NCI-H2196 (cell line): Measurements from ENCODE around the gene KRT13.

Source experiments
- DNase-seq: peaks from one replicate; lab custom pipeline; 2025; ENCODE audit not compliant: unreplicated experiment; lab: John Stamatoyannopoulos, UW

KRT13 gene

GRCh38 chr17:41520821-41521521, 15.6 kb upstream of the KRT13 start:
- DNase-seq = peak; percentile 67

GRCh38 chr17:41519501-41520224, 14.3 kb upstream of the KRT13 start:
- peak; percentile 57 for DNase-seq

- DNase-seq = peak; percentile 16
Observed at GRCh38 chr17:41518789-41519449, 13.5 kb upstream of the KRT13 start, which contains the start of gene KRT15. Gene KRT15, minus strand, starts transcription at chr17:41518890. Its CDS starts 63 bp downstream, at chr17:41518827.

DNA sequence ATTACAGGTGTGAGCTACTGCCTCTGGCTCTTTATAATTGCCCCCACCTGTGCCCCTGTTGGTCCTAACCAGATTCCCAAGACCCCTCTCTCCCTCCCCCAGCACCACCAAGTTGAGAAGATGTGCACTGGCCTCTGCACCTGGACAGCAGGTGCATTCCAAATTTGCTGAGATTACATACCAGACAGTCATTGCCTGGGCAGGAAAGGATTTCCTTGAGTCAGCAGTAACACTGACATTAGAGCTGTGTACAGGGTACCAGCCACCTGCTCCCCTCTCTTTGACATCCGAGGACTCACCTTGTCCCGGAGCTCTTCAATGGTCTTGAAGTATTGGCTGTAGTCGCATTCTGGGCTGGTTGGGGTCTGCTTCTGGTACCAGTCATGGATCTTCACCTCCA, 12.6 kb upstream of the KRT13 start:
- DNase-seq = no peak

DNA sequence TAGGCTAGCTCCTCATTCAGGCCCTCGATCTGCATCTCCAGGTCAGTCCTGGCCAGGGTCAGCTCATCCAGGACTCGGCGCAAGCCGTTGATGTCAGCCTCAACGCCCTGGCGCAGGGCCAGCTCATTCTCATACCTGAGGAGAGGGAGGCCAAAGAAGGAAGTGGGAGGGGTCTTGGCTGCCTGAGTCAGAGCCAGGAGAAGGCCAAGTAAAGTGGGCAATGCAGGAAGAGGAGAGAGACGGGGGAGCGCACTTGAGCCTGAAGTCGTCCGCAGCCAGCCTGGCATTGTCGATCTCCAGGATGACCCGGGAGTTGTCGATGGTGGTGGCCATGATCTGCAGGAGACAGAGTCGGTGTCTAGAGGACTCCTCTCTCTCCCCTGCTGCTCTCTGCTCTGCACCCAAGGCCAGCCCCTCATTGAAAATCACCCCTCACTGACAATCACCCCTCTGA, 11.4 kb upstream of the KRT13 start:
- DNase-seq = no peak

- DNase-seq = no peak
Observed at GRCh38 chr17:41516147-41516829, 10.9 kb upstream of the KRT13 start.

GRCh38 chr17:41513168-41513547, 7.7 kb upstream of the KRT13 start:
- DNase-seq = no peak

DNA sequence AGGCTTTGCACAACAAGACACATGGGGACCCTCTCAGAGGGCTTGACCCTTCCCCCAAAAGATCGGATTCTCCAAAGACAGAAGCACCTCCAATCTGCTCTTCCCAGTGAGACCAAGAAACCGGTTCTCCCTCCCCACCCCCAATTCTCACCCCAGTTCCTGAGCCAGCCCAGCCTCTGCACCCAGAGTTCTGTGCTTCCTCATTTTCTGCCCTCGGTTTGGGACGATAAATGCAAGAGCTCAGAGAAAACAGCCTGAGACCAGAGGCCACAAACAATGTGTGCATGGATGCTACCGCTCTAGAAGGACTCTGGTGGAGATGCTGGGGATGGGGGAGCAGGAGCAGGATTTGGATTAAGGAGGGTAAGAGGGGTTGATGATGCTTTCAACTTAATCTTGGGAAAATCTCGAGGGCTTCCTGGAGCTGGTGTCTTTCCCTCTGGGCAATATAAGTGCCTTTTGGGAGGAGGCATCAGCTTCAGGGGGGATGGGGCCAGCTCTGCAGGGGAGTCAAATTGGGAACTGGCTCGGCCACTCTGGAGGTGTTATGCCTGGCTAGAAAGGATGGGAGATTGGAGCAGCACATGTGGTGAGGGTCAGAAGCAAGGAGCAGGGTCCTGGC, 7.2 kb upstream of the KRT13 start:
- no peak for DNase-seq

GRCh38 chr17:41511716-41512115, 6.3 kb upstream of the KRT13 start:
- DNase-seq = no peak

- peak; percentile 9 for DNase-seq
Observed at GRCh38 chr17:41511116-41511515, 5.7 kb upstream of the KRT13 start.

GRCh38 chr17:41510251-41511065, 5.0 kb upstream of the KRT13 start:
- DNase-seq = no peak

DNA sequence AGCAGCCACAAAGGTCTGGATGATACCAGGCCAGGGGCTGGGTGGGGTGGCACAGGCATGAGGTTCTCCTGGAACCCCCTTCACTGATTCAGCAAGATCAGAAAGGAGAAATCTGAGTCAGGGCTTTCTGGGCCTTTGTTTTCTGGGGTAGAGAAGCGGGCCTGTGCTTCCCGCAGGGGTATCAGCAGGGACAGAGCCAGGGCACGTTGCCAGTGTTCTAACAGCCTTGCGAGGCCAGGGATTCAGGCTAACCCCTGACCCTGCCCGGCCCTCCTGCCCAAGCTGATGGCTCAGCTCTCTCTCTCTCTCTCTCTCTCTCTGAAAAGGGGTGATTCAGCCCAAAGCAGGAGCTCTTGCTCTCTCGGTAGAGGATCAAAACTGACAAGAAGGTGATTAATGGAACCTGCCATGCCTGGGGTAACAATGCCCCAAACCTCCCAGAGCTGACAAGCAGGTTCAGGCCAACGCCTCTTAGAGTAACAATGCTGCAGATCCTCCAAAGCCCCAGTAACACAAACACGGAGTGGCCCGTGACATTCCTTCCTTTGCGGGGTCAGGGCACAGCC, 2.0 kb upstream of the KRT13 start:
- DNase-seq = no peak

- no peak for DNase-seq
Observed at GRCh38 chr17:41505809-41506767, 676 bp upstream of the KRT13 start.

DNA sequence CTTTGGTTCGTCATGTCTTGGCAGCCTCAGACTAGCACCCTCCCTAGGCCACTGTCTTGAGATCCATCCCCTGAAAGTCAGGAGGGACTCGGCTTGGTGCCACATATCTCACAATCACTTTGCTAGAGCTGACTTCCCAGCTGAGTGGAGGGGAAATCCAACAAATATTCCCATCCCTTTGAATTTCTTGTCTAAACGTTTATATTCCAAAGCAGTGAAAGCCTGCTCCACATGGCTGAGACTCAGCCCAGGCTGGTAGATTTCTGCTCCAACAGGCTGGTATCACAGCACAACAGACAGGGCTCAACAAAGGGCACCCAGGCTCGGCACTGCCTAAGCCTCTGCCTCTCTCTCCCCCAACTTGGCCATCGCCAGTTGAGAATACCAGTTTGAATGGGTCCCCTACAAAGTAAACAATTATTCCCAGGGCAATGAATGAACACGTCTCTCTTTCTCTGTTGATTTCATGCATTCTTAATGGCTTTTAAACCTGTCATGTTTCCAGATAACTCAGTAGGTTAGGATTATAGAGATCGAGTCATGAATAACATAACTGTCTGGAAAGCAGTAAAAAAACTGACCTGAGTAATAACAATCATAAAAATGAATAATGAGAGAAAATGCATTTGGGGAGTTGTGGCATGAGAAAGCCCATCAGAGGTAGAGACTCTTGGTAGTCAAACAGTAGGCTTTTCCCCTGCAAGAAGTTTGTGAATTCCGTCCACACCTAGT, 1.0 kb downstream of the KRT13 start:
- no peak for DNase-seq

DNA sequence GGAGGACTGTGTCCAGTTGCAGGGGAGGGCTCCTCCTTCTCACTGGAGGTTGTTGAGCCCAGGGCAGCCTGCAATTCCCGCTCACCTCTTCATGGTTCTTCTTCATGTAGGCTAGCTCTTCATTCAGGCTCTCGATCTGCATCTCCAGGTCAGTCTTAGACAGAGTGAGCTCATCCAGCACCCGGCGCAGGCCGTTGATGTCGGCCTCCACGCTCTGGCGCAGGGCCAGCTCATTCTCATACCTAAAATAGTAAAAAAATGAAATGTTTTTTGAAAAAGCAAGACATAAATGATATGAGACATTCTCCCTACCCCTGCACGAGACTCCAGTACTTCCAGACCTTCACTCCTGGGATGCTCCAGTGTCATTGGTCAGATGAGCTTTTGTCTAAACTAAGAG, 2.2 kb downstream of the KRT13 start:
- no peak for DNase-seq

DNA sequence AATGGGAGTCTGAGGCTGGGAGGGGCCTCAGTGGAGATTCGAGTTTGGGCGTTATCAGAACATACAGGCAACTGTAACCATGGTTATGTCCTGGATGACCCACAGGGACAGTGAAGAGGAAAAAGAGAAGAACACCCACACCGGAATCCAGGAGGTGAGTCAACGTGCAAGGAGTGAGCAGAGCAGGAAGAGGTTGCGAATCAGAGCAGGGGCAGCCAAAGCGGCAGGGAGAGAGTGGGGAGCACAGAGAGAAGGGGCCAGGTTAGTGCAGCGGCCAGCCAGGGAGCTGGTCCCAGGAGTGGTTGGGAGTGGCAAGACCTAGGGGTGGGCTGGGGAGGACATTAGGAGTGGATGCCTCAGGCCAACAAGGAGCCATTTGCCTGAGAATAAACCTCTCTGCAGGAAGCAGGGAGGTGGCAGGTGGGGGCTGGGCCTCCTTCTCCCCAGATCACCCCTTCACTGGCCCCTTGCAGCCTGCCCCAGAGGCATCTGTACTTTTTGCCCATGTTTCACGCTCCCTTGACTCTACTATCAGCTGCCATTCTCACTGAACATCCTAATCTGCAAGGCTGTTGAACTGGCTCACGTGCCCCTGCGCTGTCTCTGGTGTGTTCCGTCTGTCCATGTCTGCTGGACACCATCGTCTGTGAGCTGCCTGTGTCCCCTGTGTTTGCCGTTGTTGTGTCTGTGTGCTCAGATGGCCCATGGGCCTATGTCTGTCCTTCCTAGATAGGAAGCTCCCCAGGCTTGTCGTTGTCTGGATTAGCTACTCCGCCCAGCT, 5.1 kb downstream of the KRT13 start:
- no peak for DNase-seq

- DNase-seq = no peak
Observed at GRCh38 chr17:41499714-41500113, 5.7 kb downstream of the KRT13 start.
